Neural progenitor cell (in vitro differentiated cells): ENCODE results near the gene SNTG2.
"Not testable (repeated sequence)": the region's sequence is repeated elsewhere in the genome, so short reads cannot be mapped to it uniquely, and the experiment has no call there.

ENCODE experiments used
- EZH2phosphoT487 ChIP-seq: fragments of 200-600 bp; sonication (generic); IDR thresholded peaks from 2 replicates; pipeline ENCODE4 v1.6.1; 2017; ENCODE audit warnings: antibody characterized with exemption
- TF ChIP-seq, protein P1 (sequence below): fragments of 200-600 bp; sonication (generic); IDR thresholded peaks from 2 replicates; pipeline ENCODE4 v1.5.1; 2017; ENCODE audit warnings: antibody characterized with exemption, mild to moderate bottlenecking

DNA sequence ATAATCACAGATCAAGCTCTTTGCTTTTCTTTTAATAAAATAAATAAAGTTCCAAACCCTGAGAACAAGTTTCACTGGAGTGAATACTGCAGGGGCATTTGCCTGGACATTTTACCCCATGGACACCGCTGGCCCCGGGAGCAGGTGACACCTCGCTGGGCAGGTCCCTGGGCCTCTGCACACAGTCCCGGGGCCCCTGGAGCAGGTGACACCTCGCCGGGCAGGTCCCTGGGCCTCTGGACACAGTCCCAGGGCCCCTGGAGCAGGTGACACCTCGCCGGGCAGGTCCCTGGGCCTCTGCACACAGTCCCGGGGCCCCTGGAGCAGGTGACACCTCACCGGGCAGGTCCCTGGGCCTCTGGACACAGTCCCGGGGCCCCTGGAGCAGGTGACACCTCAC, 464.3 kb downstream of the SNTG2 start:
- TF ChIP-seq EZH2phosphoT487 = not testable (repeated sequence)
- TF ChIP-seq, protein P1, sequence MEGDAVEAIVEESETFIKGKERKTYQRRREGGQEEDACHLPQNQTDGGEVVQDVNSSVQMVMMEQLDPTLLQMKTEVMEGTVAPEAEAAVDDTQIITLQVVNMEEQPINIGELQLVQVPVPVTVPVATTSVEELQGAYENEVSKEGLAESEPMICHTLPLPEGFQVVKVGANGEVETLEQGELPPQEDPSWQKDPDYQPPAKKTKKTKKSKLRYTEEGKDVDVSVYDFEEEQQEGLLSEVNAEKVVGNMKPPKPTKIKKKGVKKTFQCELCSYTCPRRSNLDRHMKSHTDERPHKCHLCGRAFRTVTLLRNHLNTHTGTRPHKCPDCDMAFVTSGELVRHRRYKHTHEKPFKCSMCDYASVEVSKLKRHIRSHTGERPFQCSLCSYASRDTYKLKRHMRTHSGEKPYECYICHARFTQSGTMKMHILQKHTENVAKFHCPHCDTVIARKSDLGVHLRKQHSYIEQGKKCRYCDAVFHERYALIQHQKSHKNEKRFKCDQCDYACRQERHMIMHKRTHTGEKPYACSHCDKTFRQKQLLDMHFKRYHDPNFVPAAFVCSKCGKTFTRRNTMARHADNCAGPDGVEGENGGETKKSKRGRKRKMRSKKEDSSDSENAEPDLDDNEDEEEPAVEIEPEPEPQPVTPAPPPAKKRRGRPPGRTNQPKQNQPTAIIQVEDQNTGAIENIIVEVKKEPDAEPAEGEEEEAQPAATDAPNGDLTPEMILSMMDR = not testable (repeated sequence)
